Panc1 (cell line): Measurements from ENCODE around the gene FAM204A.

Experiments
- POLR2AphosphoS5 ChIP-seq: IDR thresholded peaks from 2 replicates; pipeline ENCODE4 v1.6.1; 2012; ENCODE audit warnings: mild to moderate bottlenecking, low read depth, low read length, moderate library complexity
- SIN3A ChIP-seq: IDR thresholded peaks from 2 replicates; pipeline ENCODE4 v1.6.1; 2012; ENCODE audit warnings: low read depth, mild to moderate bottlenecking, low read length, moderate library complexity, borderline replicate concordance; ENCODE audit not compliant: insufficient read depth
- TCF7L2 ChIP-seq: IDR thresholded peaks from 2 replicates; pipeline ENCODE4 v1.6.1; 2011; ENCODE audit warnings: mild to moderate bottlenecking, low read depth, low read length, inconsistent platforms
- TF ChIP-seq, protein P1 (sequence below): fragments of 450-650 bp; IDR thresholded peaks from 2 replicates; pipeline ENCODE4 v1.5.1; 2017; ENCODE audit warnings: mild to moderate bottlenecking

DNA sequence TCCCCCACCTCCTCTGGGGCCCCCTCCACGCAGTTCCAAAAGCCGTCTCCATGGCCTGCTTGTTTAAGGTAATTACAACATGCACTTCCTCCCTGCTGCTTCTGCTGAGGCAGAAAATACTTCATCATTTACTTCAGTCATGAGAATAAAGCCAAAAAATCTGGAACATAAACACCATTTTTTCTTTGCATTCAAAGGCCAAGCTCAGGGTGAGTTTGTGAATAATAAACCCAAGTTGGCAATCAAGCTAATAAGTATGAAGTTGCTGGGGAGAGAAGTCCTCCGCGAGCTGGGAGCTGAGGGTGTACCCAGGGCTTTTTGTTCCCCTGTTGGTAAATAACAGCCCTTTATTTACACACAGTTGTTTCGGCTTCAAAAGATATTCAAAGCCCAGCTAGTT, 70.5 kb downstream of the FAM204A start:
- no peak for TF ChIP-seq POLR2AphosphoS5
- TF ChIP-seq, protein P1, sequence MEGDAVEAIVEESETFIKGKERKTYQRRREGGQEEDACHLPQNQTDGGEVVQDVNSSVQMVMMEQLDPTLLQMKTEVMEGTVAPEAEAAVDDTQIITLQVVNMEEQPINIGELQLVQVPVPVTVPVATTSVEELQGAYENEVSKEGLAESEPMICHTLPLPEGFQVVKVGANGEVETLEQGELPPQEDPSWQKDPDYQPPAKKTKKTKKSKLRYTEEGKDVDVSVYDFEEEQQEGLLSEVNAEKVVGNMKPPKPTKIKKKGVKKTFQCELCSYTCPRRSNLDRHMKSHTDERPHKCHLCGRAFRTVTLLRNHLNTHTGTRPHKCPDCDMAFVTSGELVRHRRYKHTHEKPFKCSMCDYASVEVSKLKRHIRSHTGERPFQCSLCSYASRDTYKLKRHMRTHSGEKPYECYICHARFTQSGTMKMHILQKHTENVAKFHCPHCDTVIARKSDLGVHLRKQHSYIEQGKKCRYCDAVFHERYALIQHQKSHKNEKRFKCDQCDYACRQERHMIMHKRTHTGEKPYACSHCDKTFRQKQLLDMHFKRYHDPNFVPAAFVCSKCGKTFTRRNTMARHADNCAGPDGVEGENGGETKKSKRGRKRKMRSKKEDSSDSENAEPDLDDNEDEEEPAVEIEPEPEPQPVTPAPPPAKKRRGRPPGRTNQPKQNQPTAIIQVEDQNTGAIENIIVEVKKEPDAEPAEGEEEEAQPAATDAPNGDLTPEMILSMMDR = no peak
- TF ChIP-seq TCF7L2 = no peak
- TF ChIP-seq SIN3A = no peak
